HG02678 (cell line): ENCODE measurements around the gene C12orf76.
"Not testable (repeated sequence)": the region's sequence is repeated elsewhere in the genome, so short reads cannot be mapped to it uniquely, and the experiment has no call there.

ENCODE experiments used
- ATAC-seq: cut with Tn5 transposase; IDR thresholded peaks from one replicate; pipeline ENCODE4 v1.9.1; 2021; ENCODE audit warnings: mild to moderate bottlenecking, moderate library complexity; ENCODE audit not compliant: unreplicated experiment

C12orf76 gene

DNA sequence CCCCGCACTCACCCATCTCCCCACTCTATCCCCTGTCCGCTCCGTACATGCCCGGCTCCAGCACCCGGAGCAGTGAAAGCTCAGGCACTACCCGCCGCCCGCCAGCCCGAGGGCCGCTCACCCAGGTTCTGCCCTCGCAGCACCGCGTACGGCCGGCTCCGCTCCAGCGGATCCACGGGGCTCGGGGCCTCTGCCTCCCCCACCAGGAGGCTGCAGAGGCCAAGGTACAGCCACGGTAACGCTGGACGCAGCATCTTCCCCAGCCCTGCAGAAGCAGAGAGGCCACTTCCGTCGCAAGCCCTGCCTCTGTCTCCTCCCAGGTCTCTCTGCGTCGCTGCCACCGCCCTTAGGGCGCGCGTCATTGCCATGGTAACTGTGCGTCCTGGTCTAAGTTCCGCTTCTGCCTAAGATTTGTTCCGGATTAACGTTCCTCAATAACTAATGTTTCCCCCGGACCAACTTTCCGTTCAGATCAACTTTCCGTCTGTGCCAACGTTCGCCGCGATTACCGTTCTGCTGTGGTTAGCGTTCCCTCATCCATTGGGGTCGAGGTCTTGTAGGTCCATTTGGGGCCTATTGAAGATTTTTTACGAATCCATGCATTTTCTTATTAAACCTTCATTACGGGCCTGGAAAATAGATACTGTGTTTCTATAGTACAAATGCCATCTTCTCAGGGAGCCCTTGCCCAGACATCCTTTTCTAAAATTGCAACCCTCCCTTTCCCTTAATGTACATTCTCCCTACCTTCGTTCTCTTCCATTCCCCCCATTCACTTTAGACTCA is at the start of gene C12orf76:
C12orf76 (minus strand) TSS at position 281 of the 786 bp plus-strand sequence; CDS start at position 254, 27 bp downstream.
- peak; percentile 100 for ATAC-seq

GRCh38 chr12:110093631-110094311 is 45.4 kb upstream of the C12orf76 start:
- ATAC-seq = no peak

DNA sequence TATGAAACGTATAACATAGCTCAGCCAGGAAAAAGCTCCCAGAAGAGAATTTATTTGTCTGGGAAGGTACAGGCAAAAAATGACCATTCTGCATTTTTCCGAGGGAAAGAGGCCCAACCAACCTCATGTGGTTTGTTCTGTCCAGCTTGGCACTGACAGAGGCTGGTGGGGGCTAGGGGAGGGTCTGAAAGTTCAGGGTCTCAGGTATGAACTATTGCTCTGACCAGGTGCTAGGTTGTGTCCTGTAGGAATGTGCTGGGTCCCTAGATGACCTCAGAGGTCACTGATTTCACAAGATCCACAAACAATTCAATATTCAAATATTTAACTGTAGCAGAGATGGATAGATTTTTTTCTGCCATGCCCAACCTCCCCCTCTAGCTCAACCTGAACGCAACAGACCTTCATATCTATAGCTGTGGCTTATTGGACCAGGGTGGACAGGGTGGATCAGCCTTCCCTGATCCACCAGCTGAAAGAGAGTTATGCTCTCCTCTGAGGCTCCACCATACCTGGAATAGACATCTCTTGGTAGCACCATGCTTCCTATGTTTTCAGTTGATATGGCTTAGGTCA is 42.9 kb upstream of the C12orf76 start:
- ATAC-seq = no peak

DNA sequence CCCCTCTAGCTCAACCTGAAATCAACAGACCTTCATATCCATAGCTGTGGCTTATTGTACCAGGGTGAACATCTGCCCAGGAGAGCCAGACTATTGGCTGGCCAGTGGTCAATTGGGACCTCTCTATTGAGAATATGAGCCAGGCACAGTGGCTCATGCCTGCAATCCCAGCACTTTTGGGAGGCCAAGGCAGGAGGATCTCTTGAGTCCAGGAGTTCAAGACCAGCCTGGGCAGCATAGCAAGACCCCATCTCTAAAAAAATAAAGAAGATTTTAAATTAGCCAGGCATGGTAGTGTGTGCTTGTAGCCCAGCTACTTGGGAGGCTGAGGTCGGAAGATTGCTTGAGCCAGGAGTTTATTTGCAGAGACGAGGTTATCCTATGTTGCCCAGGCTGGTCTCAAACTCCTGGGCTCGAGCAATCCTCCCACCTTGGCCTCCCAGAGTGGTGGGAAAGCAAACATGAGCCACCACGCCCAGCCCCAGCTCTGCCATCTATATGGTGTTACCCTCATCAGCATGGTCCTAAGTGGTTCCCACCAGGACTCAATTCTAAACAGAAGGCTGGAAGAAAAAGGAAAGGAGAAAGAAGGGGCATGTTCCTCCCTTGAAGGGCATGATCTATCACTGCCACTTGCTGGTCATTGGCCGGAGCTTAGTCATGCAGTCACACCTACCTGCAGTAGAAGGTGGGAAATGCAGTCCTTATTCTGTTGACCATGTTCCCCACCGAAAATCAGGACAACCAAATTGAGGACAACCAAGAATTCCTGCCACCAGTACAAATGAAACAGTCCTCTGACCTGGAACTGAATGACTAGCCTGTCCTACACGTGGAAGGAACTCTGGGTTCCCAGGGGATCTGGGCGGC is 42.2 kb upstream of the C12orf76 start:
- no peak for ATAC-seq

DNA sequence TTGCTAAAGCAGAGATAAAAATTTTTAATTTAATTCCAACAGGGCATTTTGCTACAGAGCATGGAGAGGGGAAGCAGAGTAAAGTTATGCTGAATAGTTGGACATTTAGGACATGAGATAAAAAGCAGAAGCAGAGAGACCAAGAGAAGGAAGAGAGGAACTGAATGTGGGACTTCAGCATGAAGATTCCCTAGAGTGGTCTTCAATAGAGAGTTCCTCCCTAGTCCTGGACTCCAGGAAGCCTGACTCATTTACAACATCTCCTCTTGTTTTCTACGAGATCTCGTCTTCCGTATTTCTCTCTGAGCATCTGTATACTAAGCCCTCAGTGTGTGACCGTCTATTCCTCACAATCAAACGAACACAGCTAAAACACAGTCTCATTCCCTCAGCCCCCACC is 40.6 kb upstream of the C12orf76 start:
- ATAC-seq = no peak

DNA sequence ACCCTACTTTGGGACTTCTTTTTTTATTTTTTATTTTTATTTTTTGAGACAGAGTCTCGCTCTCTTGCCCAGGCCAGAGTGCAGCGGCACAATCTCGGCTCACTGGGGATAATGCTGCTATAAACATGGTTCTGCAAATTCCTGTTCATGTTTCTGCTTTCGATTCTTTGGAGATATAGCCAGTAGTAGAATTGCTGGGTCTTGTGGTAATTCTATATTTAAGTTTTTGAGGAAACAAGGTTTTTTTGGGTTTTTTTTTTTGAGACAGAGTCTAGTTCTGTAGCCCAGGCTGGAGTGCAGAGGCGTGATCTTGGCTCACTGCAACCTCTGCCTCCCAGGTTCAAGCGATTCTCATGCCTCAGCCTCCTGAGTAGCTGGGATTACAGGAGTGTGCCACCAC is 39.9 kb upstream of the C12orf76 start:
- ATAC-seq = not testable (repeated sequence)

GRCh38 chr12:110084314-110085015 is 36.1 kb upstream of the C12orf76 start:
- ATAC-seq = no peak

DNA sequence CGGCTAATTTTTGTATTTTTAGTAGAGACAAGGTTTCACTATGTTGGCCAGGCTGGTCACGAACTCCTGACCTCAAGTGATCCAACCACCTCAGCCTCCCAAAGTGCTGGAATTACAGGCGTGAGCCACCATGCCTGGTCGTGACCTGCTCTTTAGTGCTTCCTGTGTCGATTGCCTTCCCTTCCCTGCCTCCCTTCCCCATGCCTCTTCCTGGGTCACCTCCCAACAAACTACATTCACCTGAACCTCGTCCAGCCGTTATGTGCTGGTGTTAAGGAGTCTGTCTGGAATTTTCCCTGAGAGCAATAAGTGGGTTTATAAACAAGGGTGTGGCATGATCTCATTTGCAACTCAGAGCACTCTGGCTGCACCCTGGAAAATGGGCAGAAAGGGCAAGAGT is 32.1 kb upstream of the C12orf76 start:
- ATAC-seq = no peak

DNA sequence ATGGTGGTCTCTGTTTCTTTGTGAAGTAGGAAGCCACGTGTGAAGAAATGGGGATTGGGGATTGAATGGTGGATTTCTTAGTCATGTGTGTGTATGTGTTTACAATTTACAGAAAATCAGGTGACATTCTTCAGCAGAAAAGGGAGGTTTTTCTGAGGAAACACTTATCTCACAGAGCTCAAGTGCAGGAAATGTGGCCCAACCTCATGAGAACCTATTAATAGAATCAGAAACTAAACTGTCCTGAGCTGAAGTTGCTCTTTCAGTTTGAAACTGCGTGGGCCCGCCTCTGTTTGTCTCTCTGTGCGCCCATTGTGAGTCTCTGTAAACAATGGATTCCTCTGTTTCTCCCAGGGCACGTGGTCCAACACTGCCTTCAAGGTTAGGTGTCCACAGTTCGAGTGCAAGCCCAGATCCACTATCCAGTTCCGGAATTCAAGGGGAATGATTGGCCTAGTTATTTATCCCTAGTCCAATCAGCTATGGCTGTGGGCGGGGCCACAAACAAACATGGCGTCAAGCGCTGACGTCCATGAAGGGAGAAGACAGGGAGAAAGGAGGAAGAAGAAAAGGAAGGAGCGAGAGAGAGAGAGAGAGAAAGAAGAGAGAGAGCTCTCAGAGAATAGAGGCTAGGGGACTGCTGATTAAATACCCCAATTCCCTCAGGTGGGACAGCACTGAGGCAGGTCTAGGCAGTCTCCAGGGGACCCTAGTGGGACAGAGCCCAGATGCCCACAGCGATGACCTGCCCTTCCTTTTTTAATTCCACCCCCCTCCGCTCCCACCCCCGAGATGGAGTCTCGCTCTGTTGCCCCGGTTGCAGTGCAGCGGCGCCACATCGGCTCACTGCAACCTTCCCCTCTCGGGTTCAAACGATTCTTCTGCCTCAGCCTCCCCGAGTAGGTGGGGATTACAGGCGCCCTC is 31.4 kb upstream of the C12orf76 start:
- ATAC-seq = peak; percentile 84

GRCh38 chr12:110077800-110078199 is 29.5 kb upstream of the C12orf76 start:
- ATAC-seq = no peak

DNA sequence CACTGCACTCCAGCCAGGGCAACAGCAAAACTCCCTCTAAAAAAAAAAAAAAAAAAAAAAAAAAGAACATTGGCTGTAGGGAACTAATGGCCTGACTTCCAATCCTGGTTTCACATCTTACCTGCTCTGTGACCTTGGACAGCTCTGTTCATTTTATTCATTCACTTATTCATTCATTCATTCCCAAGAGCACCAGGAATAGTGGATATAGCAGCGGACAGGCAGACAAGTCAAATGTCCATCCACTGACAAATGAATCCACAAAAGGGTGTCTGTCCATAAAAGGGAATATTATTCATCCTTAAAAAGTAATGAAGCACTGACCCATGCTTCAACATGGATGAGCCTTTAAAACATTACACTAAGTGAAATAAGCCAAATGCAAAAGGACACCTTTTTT is 27.6 kb upstream of the C12orf76 start:
- no peak for ATAC-seq

GRCh38 chr12:110074089-110074488 is 25.8 kb upstream of the C12orf76 start:
- no peak for ATAC-seq

DNA sequence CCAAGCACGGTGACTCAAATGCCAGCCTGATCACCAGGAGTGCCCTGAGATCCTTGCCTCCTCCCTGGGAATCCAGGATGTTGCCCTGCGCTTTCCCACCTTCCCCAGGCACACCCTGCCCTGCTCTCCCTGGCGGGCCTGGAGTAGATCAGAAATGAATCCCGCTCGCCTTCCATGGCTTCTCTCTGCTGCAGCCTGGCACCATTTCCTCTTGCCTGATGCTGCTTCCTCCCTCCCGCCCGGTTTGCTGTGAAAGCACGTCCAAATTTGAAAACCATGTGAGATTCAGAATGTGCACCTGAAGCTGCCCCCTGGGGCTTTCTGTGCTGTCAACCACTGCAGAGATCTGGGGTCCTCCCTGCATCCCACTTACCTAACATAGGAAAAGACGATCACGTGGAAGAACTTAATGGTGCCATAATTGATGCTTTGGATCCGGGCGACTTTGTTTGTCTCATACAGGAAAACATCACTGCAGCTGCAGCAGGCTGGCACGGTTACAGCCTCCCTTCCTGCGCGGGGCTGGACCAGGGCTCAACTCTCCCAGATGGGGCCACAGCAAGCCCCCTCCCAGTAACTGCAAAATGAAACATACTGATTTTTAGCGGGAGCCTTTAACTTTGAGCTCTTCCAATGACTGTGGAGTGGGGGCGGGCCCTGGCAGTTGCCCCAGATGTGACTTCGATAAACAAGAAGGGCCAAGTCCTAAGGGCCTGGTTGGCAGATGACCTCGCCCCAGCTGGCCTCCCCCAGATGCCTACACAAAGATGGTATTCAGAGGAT is 24.9 kb upstream of the C12orf76 start:
- ATAC-seq = no peak

DNA sequence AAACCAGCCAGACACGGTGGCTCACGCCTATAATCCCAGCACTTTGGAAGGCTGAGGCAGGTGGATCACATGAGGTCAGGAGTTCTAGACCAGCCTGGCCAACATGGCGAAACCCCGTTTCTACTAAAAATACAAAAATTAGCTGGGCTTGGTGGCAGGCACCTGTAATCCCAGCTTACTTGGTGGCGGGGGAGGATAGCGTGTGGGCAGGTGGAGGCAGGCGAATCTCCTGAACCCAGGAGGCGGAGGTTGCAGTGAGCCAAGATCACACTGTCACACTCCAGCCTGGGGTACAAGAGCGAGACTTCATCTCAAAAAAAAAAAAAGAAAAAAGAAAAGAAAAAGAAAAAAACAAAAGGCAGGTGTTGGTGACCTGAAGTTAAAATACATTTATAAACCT is 24.3 kb upstream of the C12orf76 start:
- ATAC-seq = not testable (repeated sequence)

DNA sequence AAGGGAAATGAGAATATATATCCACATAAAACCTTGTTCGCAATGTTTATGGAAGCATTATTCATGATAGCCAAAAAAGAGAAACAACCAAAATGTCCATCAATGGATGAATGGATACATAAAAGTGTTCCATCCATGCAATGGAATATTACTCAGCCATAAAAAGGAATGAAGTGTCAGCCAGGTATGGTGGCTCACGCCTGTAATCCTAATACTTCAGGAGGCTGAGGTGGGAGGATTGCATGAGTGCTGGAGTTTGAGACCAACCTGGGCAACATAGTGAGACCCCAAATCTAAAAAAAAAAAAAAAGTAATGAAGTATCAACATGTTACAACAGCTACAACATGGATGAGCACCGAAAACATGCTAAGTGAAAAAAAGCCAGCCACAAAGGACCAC is 23.6 kb upstream of the C12orf76 start:
- no peak for ATAC-seq

DNA sequence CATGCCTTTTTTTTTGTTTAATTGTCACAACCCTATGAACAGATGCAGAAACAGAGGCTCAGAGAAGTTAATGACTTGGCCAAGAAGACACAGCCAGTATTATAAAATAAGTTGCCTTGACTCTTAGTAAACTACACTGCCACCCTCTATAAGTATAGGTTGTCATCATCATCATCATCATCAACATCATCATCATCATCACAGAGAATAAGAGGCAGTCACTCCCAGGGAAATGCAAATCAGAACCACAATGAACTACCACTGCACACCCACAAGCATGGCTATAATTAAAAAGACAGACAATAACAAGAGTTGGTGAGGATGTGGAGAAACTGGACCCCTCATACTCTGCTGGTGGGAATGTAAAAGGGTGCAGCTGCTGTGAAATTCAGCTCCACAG is 23.2 kb upstream of the C12orf76 start:
- no peak for ATAC-seq

DNA sequence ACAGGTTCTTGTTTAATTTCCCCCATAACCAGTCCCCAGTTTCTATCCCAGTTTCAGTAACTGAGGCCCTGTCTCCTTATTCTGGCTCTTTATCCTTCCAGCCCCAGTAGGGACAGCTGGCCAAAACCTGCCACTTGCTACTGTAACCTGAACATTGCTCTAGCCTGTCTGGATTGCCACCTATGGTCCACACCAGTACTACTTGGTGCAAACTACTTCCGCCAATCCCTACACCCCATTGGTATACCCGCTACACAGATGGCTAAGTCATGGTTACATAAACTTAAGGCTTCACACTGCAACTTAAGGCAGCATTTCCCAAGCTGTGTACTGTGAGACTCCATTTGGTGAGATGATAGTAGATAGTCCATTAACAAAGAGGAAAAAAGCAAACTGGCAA is 20.3 kb upstream of the C12orf76 start:
- no peak for ATAC-seq

GRCh38 chr12:110068115-110068514 is 19.8 kb upstream of the C12orf76 start:
- ATAC-seq = not testable (repeated sequence)

GRCh38 chr12:110067531-110067930 is 19.2 kb upstream of the C12orf76 start:
- ATAC-seq = no peak
